IgD-negative memory B cell (primary cell): ENCODE measurements around the gene GET4. TPM values are rescaled to one million over a fixed set of nuclear protein-coding genes. Genes with fewer than 3 reads are reported as not detected.

ENCODE experiments used
- H3K27ac Mint-ChIP-seq, 3 donors: one replicate each; pipeline ENCODE4 v1.8.0; 2020 to 2022; ENCODE audit warnings: mild to moderate bottlenecking in 3 of 3, mixed read lengths in 3 of 3, moderate library complexity in 1 of 3
- H3K27me3 Mint-ChIP-seq: one replicate; pipeline ENCODE4 v1.8.0; 2021; ENCODE audit warnings: mixed read lengths
- H3K36me3 Mint-ChIP-seq: one replicate; pipeline ENCODE4 v1.8.0; 2020; ENCODE audit warnings: mild to moderate bottlenecking, mixed read lengths
- H3K4me1 Mint-ChIP-seq, 3 donors: one replicate each; pipeline ENCODE4 v1.8.0; 2020 to 2022; ENCODE audit warnings: mixed read lengths in 3 of 3, mild to moderate bottlenecking in 1 of 3
- H3K4me3 Mint-ChIP-seq, 4 donors: one replicate each; pipeline ENCODE4 v1.8.0; 2020 to 2022; ENCODE audit warnings: mild to moderate bottlenecking in 4 of 4, mixed read lengths in 4 of 4, moderate library complexity in 3 of 4
- H3K9me3 Mint-ChIP-seq, 3 donors: one replicate each; pipeline ENCODE4 v1.8.0; 2020 to 2021; ENCODE audit warnings: mixed read lengths in 3 of 3, mild to moderate bottlenecking in 1 of 3
- polyA plus RNA-seq: library from polyadenylated mRNA; unstranded; fragments of 300-500 nt; fragmentation: Illumina TruSeq; gene quantifications from one replicate; pipeline ENCODE4 v1.2.3, GENCODE V29; 2021

Gene GET4
- polyA plus RNA-seq, 1 donor from 2014 or later = 31.2 TPM

GRCh38 chr7:873367-874002 is 2.9 kb upstream of the GET4 start:
- H3K27ac Mint-ChIP-seq = peak overlapping the region; percentile 80 to 94 (median 94)
- H3K27me3 Mint-ChIP-seq = no peaks in the 10 kb centered on the region

GRCh38 chr7:874031-874749 is 2.2 kb upstream of the GET4 start:
- peaks cover 3% of the 10 kb centered on the region for H3K36me3 Mint-ChIP-seq
- H3K4me1 Mint-ChIP-seq = peaks cover 12 to 18% (median 14%) of the 10 kb centered on the region in 3 donors
- peak overlapping the region in 2 of 3 donors; percentile 94 for H3K27ac Mint-ChIP-seq
- H3K4me3 Mint-ChIP-seq = peak overlapping the region in 1 of 4 donors; percentile 43
- H3K27me3 Mint-ChIP-seq = no peaks in the 10 kb centered on the region
- H3K9me3 Mint-ChIP-seq = no peaks in the 10 kb centered on the region

More at GRCh38 chr7:873367-874002, 2.9 kb upstream of the GET4 start:
- Mint-ChIP-seq H3K9me3 (no peaks in the 10 kb centered on the region), H3K4me3 (peak overlapping the region in 1 of 4 donors; percentile 89), H3K4me1 (peaks cover 10 to 15% (median 14%) of the 10 kb centered on the region in 3 donors), H3K36me3 (peaks cover 3% of the 10 kb centered on the region)

GRCh38 chr7:875051-875450 is 1.3 kb upstream of the GET4 start:
- peak overlapping the region in 3 of 4 donors; percentile 25 to 60 (median 43) for H3K4me3 Mint-ChIP-seq
- H3K27ac Mint-ChIP-seq = peak overlapping the region in 2 of 3 donors; percentile 31 to 73
- H3K27me3 Mint-ChIP-seq = no peaks in the 10 kb centered on the region
- H3K9me3 Mint-ChIP-seq = no peaks in the 10 kb centered on the region
- H3K4me1 Mint-ChIP-seq = peaks cover 14 to 21% (median 15%) of the 10 kb centered on the region in 3 donors
- H3K36me3 Mint-ChIP-seq = peaks cover 3% of the 10 kb centered on the region

- H3K27ac Mint-ChIP-seq = peak overlapping the region in 2 of 3 donors; percentile 46 to 73
- peaks cover 14 to 21% (median 15%) of the 10 kb centered on the region in 3 donors for H3K4me1 Mint-ChIP-seq
- peak overlapping the region in 2 of 4 donors; percentile 43 to 47 for H3K4me3 Mint-ChIP-seq
- no peaks in the 10 kb centered on the region for H3K27me3 Mint-ChIP-seq
- H3K9me3 Mint-ChIP-seq = no peaks in the 10 kb centered on the region
- H3K36me3 Mint-ChIP-seq = peaks cover 2% of the 10 kb centered on the region
Measured at GRCh38 chr7:875476-876076, 778 bp upstream of the GET4 start.

- H3K4me1 Mint-ChIP-seq = peaks cover 16 to 21% (median 19%) of the 10 kb centered on the region in 3 donors
- no peaks in the 10 kb centered on the region for H3K36me3 Mint-ChIP-seq
- H3K4me3 Mint-ChIP-seq = peak overlapping the region; percentile 70 to 98 (median 88)
- no peaks in the 10 kb centered on the region for H3K9me3 Mint-ChIP-seq
- no peaks in the 10 kb centered on the region for H3K27me3 Mint-ChIP-seq
- peak overlapping the region in 2 of 3 donors; percentile 42 to 89 for H3K27ac Mint-ChIP-seq
Measured at GRCh38 chr7:876972-877311, 588 bp downstream of the GET4 start.

GRCh38 chr7:877312-878232 is 1.2 kb downstream of the GET4 start:
- peaks cover 16 to 21% (median 21%) of the 10 kb centered on the region in 3 donors for H3K4me1 Mint-ChIP-seq
- no peaks in the 10 kb centered on the region for H3K9me3 Mint-ChIP-seq

GRCh38 chr7:879093-879492 is 2.7 kb downstream of the GET4 start:
- H3K9me3 Mint-ChIP-seq = no peaks in the 10 kb centered on the region
- peaks cover 9 to 13% (median 11%) of the 10 kb centered on the region in 3 donors for H3K4me1 Mint-ChIP-seq
- H3K36me3 Mint-ChIP-seq = no peaks in the 10 kb centered on the region
- H3K27ac Mint-ChIP-seq = peak overlapping the region in 2 of 3 donors; percentile 80 to 91
- H3K4me3 Mint-ChIP-seq = peak overlapping the region in 3 of 4 donors; percentile 48 to 83 (median 52)
- H3K27me3 Mint-ChIP-seq = no peaks in the 10 kb centered on the region

More at GRCh38 chr7:877312-878232, 1.2 kb downstream of the GET4 start:
- Mint-ChIP-seq H3K4me3 (peak overlapping the region; percentile 84 to 98 (median 92)), H3K36me3 (no peaks in the 10 kb centered on the region), H3K27ac (peak overlapping the region; percentile 2 to 97 (median 86)), H3K27me3 (no peaks in the 10 kb centered on the region)

GRCh38 chr7:879706-880105 is 3.4 kb downstream of the GET4 start:
- Mint-ChIP-seq H3K9me3 (no peaks in the 10 kb centered on the region), H3K4me1 (peaks cover 9 to 13% (median 11%) of the 10 kb centered on the region in 3 donors), H3K27me3 (no peaks in the 10 kb centered on the region), H3K4me3 (peak overlapping the region in 3 of 4 donors; percentile 52 to 83 (median 52)), H3K27ac (peak overlapping the region in 1 of 3 donors; percentile 91), H3K36me3 (no peaks in the 10 kb centered on the region)

GRCh38 chr7:880450-880849 is 4.1 kb downstream of the GET4 start:
- Mint-ChIP-seq H3K27me3 (no peaks in the 10 kb centered on the region), H3K27ac (peak overlapping the region in 1 of 3 donors; percentile 91), H3K4me1 (peaks cover 9 to 13% (median 11%) of the 10 kb centered on the region in 3 donors), H3K9me3 (no peaks in the 10 kb centered on the region), H3K4me3 (peak overlapping the region in 1 of 4 donors; percentile 23), H3K36me3 (no peaks in the 10 kb centered on the region)

GRCh38 chr7:881441-882234 is 5.3 kb downstream of the GET4 start:
- H3K27ac Mint-ChIP-seq = peak overlapping the region in 1 of 3 donors; percentile 37
- H3K4me3 Mint-ChIP-seq = peak overlapping the region in 2 of 4 donors; percentile 29 to 53

GRCh38 chr7:882336-883035 is 6.1 kb downstream of the GET4 start:
- H3K9me3 Mint-ChIP-seq = no peaks in the 10 kb centered on the region
- H3K36me3 Mint-ChIP-seq = no peaks in the 10 kb centered on the region
- peak overlapping the region in 2 of 4 donors; percentile 29 to 53 for H3K4me3 Mint-ChIP-seq
- H3K27me3 Mint-ChIP-seq = no peaks in the 10 kb centered on the region
- H3K4me1 Mint-ChIP-seq = peaks cover 9 to 13% (median 11%) of the 10 kb centered on the region in 3 donors
- peak overlapping the region in 1 of 3 donors; percentile 70 for H3K27ac Mint-ChIP-seq

More at GRCh38 chr7:881441-882234, 5.3 kb downstream of the GET4 start:
- H3K27me3 Mint-ChIP-seq = no peaks in the 10 kb centered on the region
- no peaks in the 10 kb centered on the region for H3K9me3 Mint-ChIP-seq
- no peaks in the 10 kb centered on the region for H3K36me3 Mint-ChIP-seq
- peaks cover 9 to 13% (median 11%) of the 10 kb centered on the region in 3 donors for H3K4me1 Mint-ChIP-seq

GRCh38 chr7:883055-884021 is 7.0 kb downstream of the GET4 start:
- peaks cover 3% of the 10 kb centered on the region for H3K36me3 Mint-ChIP-seq
- peaks cover 6 to 7% (median 6%) of the 10 kb centered on the region in 3 donors for H3K4me1 Mint-ChIP-seq
- no peaks in the 10 kb centered on the region for H3K27me3 Mint-ChIP-seq
- no peak overlapping the region for H3K4me3 Mint-ChIP-seq
- H3K9me3 Mint-ChIP-seq = no peaks in the 10 kb centered on the region
- H3K27ac Mint-ChIP-seq = peak overlapping the region in 1 of 3 donors; percentile 70
